NCI-H510A treated with DMSO at 0.1 percent for 48 hours (cell line): Measurements from ENCODE around the gene SETD1A.
A peak's percentile ranks its signal among the peaks of the same experiment; 100 is the strongest.

Experiments used
- DNase-seq: peaks from one replicate; lab custom pipeline; 2025; lab: John Stamatoyannopoulos, UW

SETD1A gene

DNA sequence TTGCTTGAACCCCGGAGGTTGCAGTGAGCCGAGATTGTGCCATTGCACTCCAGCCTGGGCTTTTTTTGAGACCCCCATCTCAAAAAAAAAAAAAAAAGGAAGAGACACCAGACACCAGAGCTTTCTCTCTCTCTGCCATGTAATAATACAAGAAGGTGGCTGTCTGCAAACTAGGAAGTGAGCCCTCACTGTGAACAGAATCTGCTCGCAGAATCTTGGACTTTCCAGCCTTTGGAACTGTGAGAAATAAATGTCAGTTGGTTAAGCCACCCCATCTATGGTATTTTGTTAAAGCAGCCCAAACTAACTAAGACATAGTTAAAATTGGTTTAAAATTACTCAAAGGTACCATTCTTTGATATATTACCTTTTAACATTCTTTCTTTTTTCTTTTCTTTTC, 63.0 kb downstream of the SETD1A start:
- DNase-seq = no peak

DNA sequence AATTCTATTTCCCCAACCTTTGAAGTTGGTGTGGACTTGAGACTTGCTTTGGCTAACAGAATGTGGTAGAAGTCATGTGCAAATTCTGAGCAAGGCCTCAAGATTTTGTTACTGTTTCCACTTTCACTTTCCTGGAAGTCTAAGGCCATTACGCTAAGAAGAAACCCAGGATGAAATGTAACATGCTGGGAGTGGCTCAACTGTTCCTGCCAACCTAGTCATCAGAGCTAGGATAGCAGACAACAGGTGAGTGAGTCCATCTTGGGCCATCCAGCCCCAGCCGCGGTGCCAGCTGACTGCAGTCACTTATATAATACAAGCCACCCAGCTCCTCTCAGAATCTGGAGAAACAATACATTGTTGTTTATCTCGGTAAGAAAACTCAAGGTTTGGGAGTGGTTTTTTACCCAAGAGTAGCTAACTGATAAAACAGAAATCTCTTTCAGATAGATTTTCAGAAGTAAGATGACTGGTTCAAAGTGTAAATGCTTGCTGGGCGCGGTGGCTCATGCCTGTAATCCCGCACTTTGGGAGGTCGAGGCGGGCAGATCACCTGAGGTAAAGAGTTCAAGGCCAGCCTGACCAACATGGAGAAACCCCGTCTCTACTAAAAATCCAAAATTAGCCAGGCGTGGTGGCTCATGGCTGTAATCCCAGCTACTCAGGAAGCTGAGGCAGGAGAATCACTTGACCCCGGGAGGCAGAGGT, 65.1 kb downstream of the SETD1A start:
- no peak for DNase-seq

DNA sequence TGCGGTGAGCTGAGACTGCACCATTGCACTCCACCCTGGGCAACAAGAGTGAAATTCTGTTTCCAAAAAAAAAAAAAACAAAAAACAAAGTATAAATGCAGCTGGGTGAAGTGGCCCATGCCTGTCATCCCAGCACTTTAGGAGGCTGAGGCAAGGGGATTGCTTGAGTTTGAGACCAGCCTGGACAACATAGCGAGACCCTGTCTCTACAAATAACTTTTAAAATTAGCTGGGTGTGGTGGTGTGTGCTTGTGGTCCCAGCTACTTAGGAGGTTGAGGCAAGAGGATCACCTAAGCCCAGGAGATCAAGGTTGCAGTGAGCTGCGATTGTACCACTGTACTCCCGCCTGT, 65.7 kb downstream of the SETD1A start:
- no peak for DNase-seq

DNA sequence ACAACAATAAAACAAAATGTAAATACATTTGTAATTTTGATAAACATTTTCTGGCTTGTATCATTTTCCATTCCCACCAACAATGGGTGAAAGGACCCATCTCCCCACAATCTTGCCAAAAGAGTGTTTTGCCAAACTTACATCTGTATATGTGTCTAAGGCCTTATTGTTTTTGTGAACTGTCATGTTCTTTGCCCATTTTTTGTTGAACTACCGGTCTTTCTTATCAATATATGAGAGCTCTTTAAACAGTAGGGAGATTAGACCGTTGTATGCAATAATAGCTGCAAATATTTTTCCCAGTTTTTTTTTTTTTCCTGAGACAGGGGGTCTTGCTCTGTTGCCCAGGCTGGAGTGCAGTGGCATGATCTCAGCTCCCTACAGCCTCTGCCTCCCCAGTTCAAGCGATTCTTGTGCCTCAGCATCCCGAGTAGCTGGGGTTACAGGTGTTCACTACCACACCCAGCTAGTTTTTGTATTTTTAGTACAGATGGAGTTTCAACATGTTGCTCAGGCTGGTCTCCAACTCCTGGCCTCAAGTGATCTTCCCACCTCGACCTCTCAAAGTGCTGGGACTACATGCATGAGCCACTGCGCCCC, 66.2 kb downstream of the SETD1A start:
- no peak for DNase-seq

GRCh38 chr16:31025339-31025738, 67.8 kb downstream of the SETD1A start:
- DNase-seq = no peak

DNA sequence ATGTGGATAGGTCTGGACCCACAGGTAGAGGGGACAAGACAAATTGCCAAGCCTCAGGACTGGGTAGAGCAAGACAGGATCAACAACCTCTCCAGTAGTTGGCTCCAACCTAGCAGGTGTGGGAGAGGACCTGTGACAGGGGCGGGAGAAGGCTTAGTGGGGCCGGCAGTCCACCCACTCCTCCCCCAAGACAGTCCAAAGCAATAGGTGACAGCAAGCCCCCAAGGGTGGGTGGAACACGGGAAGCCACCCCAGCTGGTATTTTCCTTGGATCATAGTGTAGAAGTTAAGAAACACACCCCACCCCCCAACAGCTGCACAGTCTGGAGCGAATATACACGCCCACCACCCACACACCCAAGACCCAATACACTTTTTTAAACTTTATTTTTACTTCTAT, 71.7 kb downstream of the SETD1A start:
- DNase-seq = no peak

DNA sequence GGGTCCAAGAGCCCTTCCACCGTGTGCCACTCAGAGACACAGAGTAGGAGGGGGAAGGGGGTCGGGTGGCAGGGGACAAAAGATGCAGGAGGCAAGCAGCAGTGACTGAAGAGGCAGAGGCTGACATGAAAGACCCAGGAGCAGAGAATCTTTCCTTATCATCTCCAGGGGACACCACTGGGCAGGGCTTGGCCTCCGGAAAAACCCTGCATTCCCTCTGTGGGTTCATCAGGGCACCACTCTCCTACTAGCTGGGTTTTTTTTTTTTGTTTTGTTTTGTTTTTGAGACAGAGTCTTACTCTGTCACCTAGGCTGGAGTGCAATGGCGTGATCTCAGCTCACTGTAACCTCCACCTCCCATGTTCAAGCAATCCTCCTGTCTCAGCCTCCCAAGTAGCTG, 73.7 kb downstream of the SETD1A start:
- DNase-seq = no peak

GRCh38 chr16:31032736-31033708, 75.5 kb downstream of the SETD1A start, which contains the start of gene STX4:
TSS of gene STX4 (plus strand) at chr16:31033558. CDS start at chr16:31033806, 248 bp downstream.
- DNase-seq = peak; percentile 97

DNA sequence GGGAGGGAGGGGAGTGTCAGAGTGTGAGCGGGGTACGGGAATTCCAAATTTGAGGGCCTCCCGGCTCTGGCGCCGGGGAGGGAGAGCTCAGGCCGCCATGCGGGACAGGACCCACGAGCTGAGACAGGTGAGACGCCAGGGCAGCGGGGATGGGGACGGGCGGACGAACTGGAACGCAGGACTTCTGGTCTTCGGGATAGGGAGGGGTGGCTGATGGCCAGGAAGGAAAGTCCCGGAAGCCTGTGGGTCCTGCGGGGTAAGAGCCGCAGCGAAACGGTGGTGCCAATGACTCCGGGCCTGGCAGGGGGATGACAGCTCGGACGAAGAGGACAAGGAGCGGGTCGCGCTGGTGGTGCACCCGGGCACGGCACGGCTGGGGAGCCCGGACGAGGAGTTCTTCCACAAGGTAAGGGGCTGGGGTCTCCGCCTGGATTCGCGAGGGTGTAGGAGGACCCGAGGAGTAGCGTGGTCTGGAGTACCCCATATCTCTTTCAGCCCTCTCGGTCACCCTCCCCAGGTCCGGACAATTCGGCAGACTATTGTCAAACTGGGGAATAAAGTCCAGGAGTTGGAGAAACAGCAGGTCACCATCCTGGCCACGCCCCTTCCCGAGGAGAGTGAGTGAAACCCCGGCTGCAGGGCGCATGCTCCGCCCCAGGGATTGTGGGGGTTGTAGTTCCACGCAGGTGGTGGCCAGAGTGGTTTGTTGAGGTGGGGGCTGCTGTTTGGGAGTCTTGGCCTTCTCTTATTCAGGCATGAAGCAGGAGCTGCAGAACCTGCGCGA, 76.3 kb downstream of the SETD1A start:
- DNase-seq = peak; percentile 85
